Neutrophil (primary cell): ENCODE data around the gene SUSD1.

Source experiments
- H3K27ac ChIP-seq: fragments of 200-600 bp; sonication (generic); 2 replicates; pipeline ENCODE4 v1.5.1; 2016; ENCODE audit warnings: mild to moderate bottlenecking, moderate library complexity
- H3K27me3 ChIP-seq: fragments of 200-600 bp; sonication (generic); 2 replicates; pipeline ENCODE4 v1.6.0; 2016; ENCODE audit warnings: mild to moderate bottlenecking
- H3K36me3 ChIP-seq: fragments of 200-600 bp; sonication (generic); 2 replicates; pipeline ENCODE4 v1.5.1; 2017
- H3K4me1 ChIP-seq, 2 experiments: fragments of 200-600 bp in 1 of 2; sonication (generic) in 1 of 2; 1 replicate in 1 of 2; 2 replicates in 1 of 2; pipeline versions ENCODE4 v1.5.1 to v1.6.1; 2013 to 2016; ENCODE audit warnings: low read depth in 1 of 2, low read length in 1 of 2, mild to moderate bottlenecking in 1 of 2, moderate library complexity in 1 of 2; ENCODE audit not compliant: control insufficient read depth in 1 of 2, insufficient read depth in 1 of 2
- H3K4me3 ChIP-seq, 2 experiments: fragments of 200-600 bp in 1 of 2; sonication (generic) in 1 of 2; 1 replicate in 1 of 2; 2 replicates in 1 of 2; pipeline ENCODE4 v1.5.1; 2013 to 2016; ENCODE audit warnings: low read depth in 1 of 2, low read length in 1 of 2, mild to moderate bottlenecking in 1 of 2, moderate library complexity in 1 of 2
- H3K9me3 ChIP-seq: fragments of 200-600 bp; sonication (generic); 2 replicates; pipeline ENCODE4 v1.5.1; 2016
- CTCF ChIP-seq: fragments of 200-600 bp; sonication (generic); IDR thresholded peaks from 2 replicates; pipeline ENCODE4 v1.5.1; 2016; ENCODE audit warnings: antibody characterized with exemption

The SUSD1 gene

GRCh38 chr9:112127281-112127680 is 47.8 kb downstream of the SUSD1 start:
- H3K36me3 ChIP-seq, result peaks cover 26% of the 10 kb centered on the region
- TF ChIP-seq CTCF, result no peak

DNA sequence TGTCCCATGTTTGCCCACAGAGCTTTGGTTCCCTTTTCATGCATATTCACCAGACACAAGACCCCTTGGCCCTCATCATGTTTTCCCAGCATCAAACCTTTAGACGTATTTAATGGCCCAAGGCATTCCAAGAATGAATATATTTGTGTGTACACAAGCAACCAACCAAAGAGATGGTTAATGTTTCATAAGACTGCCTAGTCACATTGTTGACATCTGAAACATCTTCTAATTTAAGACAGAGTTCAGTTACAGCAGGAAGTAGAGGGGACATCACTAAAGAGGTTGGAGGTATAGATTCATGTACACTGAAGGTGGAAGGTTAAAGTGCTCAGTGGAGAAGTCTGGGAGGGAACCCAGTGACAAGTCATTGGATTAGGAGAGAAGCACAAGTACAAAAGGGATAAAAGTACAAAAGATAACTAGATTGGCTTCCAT is 49.1 kb downstream of the SUSD1 start:
- Histone ChIP-seq H3K4me3 (no peak overlapping the region), H3K27me3 (no peaks in the 10 kb centered on the region), H3K4me1 (no peaks in the 10 kb centered on the region), H3K9me3 (no peaks in the 10 kb centered on the region), H3K27ac (no peak overlapping the region), H3K36me3 (peaks cover 33% of the 10 kb centered on the region)
- TF ChIP-seq CTCF, result no peak

More at GRCh38 chr9:112127281-112127680, 47.8 kb downstream of the SUSD1 start:
- H3K27ac ChIP-seq, result no peak overlapping the region
- no peaks in the 10 kb centered on the region for H3K9me3 ChIP-seq
- no peaks in the 10 kb centered on the region for H3K4me1 ChIP-seq
- H3K4me3 ChIP-seq, result no peak overlapping the region
- H3K27me3 ChIP-seq, result no peaks in the 10 kb centered on the region

GRCh38 chr9:112124156-112124555 is 50.9 kb downstream of the SUSD1 start:
- H3K36me3 ChIP-seq, result peaks cover 37% of the 10 kb centered on the region
- no peaks in the 10 kb centered on the region for H3K27me3 ChIP-seq
- H3K9me3 ChIP-seq, result no peaks in the 10 kb centered on the region
- H3K4me1 ChIP-seq, result no peaks in the 10 kb centered on the region
- TF ChIP-seq CTCF, result no peak
- H3K4me3 ChIP-seq, result no peak overlapping the region
- no peak overlapping the region for H3K27ac ChIP-seq

DNA sequence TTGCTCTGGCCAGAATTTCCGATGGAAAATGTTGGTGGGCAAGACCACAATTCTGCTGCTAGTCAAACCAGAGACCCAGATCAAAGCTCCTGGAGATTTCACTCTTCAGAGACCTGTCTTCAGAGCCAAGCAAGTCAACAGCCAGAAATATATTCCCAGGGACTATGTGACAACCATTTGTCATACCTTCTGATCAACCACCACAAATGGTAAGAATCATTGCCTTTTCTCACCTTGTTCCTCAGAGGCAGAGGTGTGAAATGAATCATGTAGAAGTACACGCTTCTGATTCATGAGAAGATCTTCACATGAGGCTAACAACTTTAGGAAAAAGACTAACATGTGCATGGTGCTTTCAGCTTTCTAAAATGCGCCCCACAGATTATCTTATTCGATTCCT is 53.5 kb downstream of the SUSD1 start:
- no peak overlapping the region for H3K4me3 ChIP-seq
- no peak overlapping the region for H3K27ac ChIP-seq
- no peaks in the 10 kb centered on the region for H3K27me3 ChIP-seq
- TF ChIP-seq CTCF, result no peak
- no peaks in the 10 kb centered on the region for H3K4me1 ChIP-seq
- H3K36me3 ChIP-seq, result peaks cover 39% of the 10 kb centered on the region
- no peaks in the 10 kb centered on the region for H3K9me3 ChIP-seq

DNA sequence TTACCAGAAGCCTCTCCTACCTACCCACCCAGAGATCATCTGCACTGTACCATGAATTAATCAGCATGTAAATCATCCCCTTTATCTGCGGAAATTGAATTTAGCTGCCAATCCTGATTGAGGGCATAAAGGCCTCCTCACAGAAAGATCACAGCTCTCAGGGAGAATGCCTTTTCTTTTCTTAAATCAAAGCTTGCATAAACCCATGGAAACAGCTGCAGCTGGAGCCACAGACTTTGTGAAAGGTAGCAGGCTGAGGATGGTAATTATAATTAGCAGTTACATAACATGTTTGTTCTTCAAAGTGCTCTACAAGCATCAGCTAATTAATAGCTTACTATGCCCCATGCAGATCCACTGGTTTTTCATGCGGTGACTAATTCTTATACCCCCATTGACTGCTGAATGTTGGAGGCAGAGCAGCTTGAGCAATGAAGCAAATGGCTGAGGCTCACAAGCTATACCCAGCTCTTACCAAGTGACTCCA is 54.6 kb downstream of the SUSD1 start:
- H3K4me1 ChIP-seq, result no peaks in the 10 kb centered on the region
- peaks cover 39% of the 10 kb centered on the region for H3K36me3 ChIP-seq
- TF ChIP-seq CTCF, result no peak
- no peaks in the 10 kb centered on the region for H3K27me3 ChIP-seq
- no peaks in the 10 kb centered on the region for H3K9me3 ChIP-seq
- H3K27ac ChIP-seq, result no peak overlapping the region
- H3K4me3 ChIP-seq, result no peak overlapping the region

DNA sequence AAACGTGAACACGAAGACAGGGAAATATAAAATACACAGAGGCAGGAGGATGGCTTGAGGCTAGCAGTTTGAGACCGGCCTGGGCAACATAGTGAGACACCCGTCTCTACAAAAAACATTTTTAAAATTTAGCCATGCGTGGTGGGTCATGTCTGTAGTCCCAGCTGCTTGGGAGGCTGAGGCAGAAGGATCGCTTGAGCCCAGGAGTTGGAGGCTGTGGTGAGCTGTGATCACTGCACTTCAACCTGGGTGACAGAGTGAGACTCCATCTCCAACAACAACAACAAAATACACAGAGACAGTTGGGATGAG is 55.1 kb downstream of the SUSD1 start:
- Histone ChIP-seq H3K4me3 (no peak overlapping the region), H3K27me3 (no peaks in the 10 kb centered on the region), H3K36me3 (peaks cover 39% of the 10 kb centered on the region), H3K4me1 (no peaks in the 10 kb centered on the region), H3K27ac (no peak overlapping the region), H3K9me3 (no peaks in the 10 kb centered on the region)
- TF ChIP-seq CTCF, result no peak
